Measurements from ENCODE around the gene LHFPL3.
"Not testable (repeated sequence)": the region's sequence is repeated elsewhere in the genome, so short reads cannot be mapped to it uniquely, and the experiment has no call there.

The LHFPL3 gene

GRCh38 chr7:104934665-104935064, 606.3 kb downstream of the LHFPL3 start:
- Mint-ChIP-seq H3K27me3 (ENCODE audit: low read depth) (no peaks in the 10 kb centered on the region), H3K27ac (no peak overlapping the region), H3K36me3 (ENCODE audit: low read depth) (no peaks in the 10 kb centered on the region), H3K4me1 (ENCODE audit: low read depth) (peaks cover 12% of the 10 kb centered on the region), H3K9me3 (no peaks in the 10 kb centered on the region), H3K4me3 (no peak overlapping the region)

GRCh38 chr7:104935276-104935675, 606.9 kb downstream of the LHFPL3 start:
- no peak overlapping the region for H3K27ac Mint-ChIP-seq
- H3K36me3 Mint-ChIP-seq (ENCODE audit: low read depth), result no peaks in the 10 kb centered on the region
- peaks cover 8% of the 10 kb centered on the region for H3K4me1 Mint-ChIP-seq (ENCODE audit: low read depth)
- no peaks in the 10 kb centered on the region for H3K9me3 Mint-ChIP-seq
- H3K4me3 Mint-ChIP-seq, result no peak overlapping the region
- H3K27me3 Mint-ChIP-seq (ENCODE audit: low read depth), result no peaks in the 10 kb centered on the region

GRCh38 chr7:104936546-104936945, 608.1 kb downstream of the LHFPL3 start:
- Mint-ChIP-seq H3K27ac (no peak overlapping the region), H3K36me3 (ENCODE audit: low read depth) (peaks cover 7% of the 10 kb centered on the region), H3K27me3 (ENCODE audit: low read depth) (no peaks in the 10 kb centered on the region), H3K4me1 (ENCODE audit: low read depth) (peaks cover 15% of the 10 kb centered on the region), H3K4me3 (no peak overlapping the region), H3K9me3 (peaks cover 3% of the 10 kb centered on the region)

GRCh38 chr7:104937489-104937888, 609.1 kb downstream of the LHFPL3 start:
- H3K27me3 Mint-ChIP-seq (ENCODE audit: low read depth); H3K27ac Mint-ChIP-seq; H3K36me3 Mint-ChIP-seq (ENCODE audit: low read depth); H3K9me3 Mint-ChIP-seq; H3K4me3 Mint-ChIP-seq: not testable (repeated sequence)
- peaks cover 20% of the 10 kb centered on the region for H3K4me1 Mint-ChIP-seq (ENCODE audit: low read depth)

GRCh38 chr7:104938741-104939390, 610.5 kb downstream of the LHFPL3 start:
- Mint-ChIP-seq H3K27me3 (ENCODE audit: low read depth) (no peaks in the 10 kb centered on the region), H3K27ac (peak overlapping the region; percentile 12), H3K4me3 (peak overlapping the region; percentile 0), H3K4me1 (ENCODE audit: low read depth) (peaks cover 28% of the 10 kb centered on the region), H3K36me3 (ENCODE audit: low read depth) (peaks cover 14% of the 10 kb centered on the region), H3K9me3 (peaks cover 3% of the 10 kb centered on the region)

GRCh38 chr7:104940023-104940710, 611.8 kb downstream of the LHFPL3 start:
- Mint-ChIP-seq H3K27ac (no peak overlapping the region), H3K4me3 (peak overlapping the region; percentile 96), H3K4me1 (ENCODE audit: low read depth) (peaks cover 38% of the 10 kb centered on the region), H3K36me3 (ENCODE audit: low read depth) (peaks cover 14% of the 10 kb centered on the region), H3K27me3 (ENCODE audit: low read depth) (no peaks in the 10 kb centered on the region), H3K9me3 (peaks cover 3% of the 10 kb centered on the region)

- Mint-ChIP-seq H3K27ac (peak overlapping the region; percentile 99), H3K4me3 (peak overlapping the region; percentile 96), H3K4me1 (ENCODE audit: low read depth) (peaks cover 64% of the 10 kb centered on the region), H3K27me3 (ENCODE audit: low read depth) (no peaks in the 10 kb centered on the region), H3K9me3 (peaks cover 3% of the 10 kb centered on the region), H3K36me3 (ENCODE audit: low read depth) (peaks cover 22% of the 10 kb centered on the region)
Observed at GRCh38 chr7:104943502-104944343, 615.3 kb downstream of the LHFPL3 start.

GRCh38 chr7:104945599-104945956, 617.2 kb downstream of the LHFPL3 start:
- Mint-ChIP-seq H3K9me3 (peaks cover 1% of the 10 kb centered on the region), H3K4me3 (peak overlapping the region; percentile 96), H3K27ac (peak overlapping the region; percentile 99), H3K36me3 (ENCODE audit: low read depth) (peaks cover 22% of the 10 kb centered on the region), H3K4me1 (ENCODE audit: low read depth) (peaks cover 61% of the 10 kb centered on the region), H3K27me3 (ENCODE audit: low read depth) (no peaks in the 10 kb centered on the region)

- Mint-ChIP-seq H3K27ac (peak overlapping the region; percentile 99), H3K4me3 (peak overlapping the region; percentile 25), H3K4me1 (ENCODE audit: low read depth) (peaks cover 61% of the 10 kb centered on the region), H3K27me3 (ENCODE audit: low read depth) (no peaks in the 10 kb centered on the region), H3K36me3 (ENCODE audit: low read depth) (peaks cover 20% of the 10 kb centered on the region), H3K9me3 (no peaks in the 10 kb centered on the region)
Observed at GRCh38 chr7:104946338-104946737, 617.9 kb downstream of the LHFPL3 start.

- peaks cover 24% of the 10 kb centered on the region for H3K36me3 Mint-ChIP-seq (ENCODE audit: low read depth)
- H3K4me1 Mint-ChIP-seq (ENCODE audit: low read depth), result peaks cover 57% of the 10 kb centered on the region
- H3K27me3 Mint-ChIP-seq (ENCODE audit: low read depth), result no peaks in the 10 kb centered on the region
- no peaks in the 10 kb centered on the region for H3K9me3 Mint-ChIP-seq
- no peak overlapping the region for H3K27ac Mint-ChIP-seq
- H3K4me3 Mint-ChIP-seq, result no peak overlapping the region
Observed at GRCh38 chr7:104950006-104950405, 621.6 kb downstream of the LHFPL3 start.

- Mint-ChIP-seq H3K27me3 (ENCODE audit: low read depth) (no peaks in the 10 kb centered on the region), H3K27ac (peak overlapping the region; percentile 31), H3K9me3 (no peaks in the 10 kb centered on the region), H3K4me3 (no peak overlapping the region), H3K4me1 (ENCODE audit: low read depth) (peaks cover 56% of the 10 kb centered on the region), H3K36me3 (ENCODE audit: low read depth) (peaks cover 27% of the 10 kb centered on the region)
Observed at GRCh38 chr7:104950754-104951153, 622.4 kb downstream of the LHFPL3 start.

- H3K27ac Mint-ChIP-seq, result peak overlapping the region; percentile 29
- H3K4me1 Mint-ChIP-seq (ENCODE audit: low read depth), result peaks cover 57% of the 10 kb centered on the region
- H3K4me3 Mint-ChIP-seq, result no peak overlapping the region
- H3K9me3 Mint-ChIP-seq, result no peaks in the 10 kb centered on the region
- H3K27me3 Mint-ChIP-seq (ENCODE audit: low read depth), result no peaks in the 10 kb centered on the region
- peaks cover 27% of the 10 kb centered on the region for H3K36me3 Mint-ChIP-seq (ENCODE audit: low read depth)
Observed at GRCh38 chr7:104951546-104951945, 623.1 kb downstream of the LHFPL3 start.

GRCh38 chr7:104955276-104955675, 626.9 kb downstream of the LHFPL3 start:
- peaks cover 31% of the 10 kb centered on the region for H3K36me3 Mint-ChIP-seq (ENCODE audit: low read depth)
- H3K27ac Mint-ChIP-seq, result peak overlapping the region; percentile 91
- H3K4me1 Mint-ChIP-seq (ENCODE audit: low read depth), result peaks cover 59% of the 10 kb centered on the region
- H3K9me3 Mint-ChIP-seq, result no peaks in the 10 kb centered on the region
- H3K4me3 Mint-ChIP-seq, result peak overlapping the region; percentile 27
- H3K27me3 Mint-ChIP-seq (ENCODE audit: low read depth), result no peaks in the 10 kb centered on the region
